ENCODE results near the gene CBX5. TPM values are rescaled to one million over a fixed set of nuclear protein-coding genes. Genes with fewer than 3 reads are reported as not detected.
A peak's percentile ranks its signal among the peaks of the same experiment; 100 is the strongest.
"Not testable (repeated sequence)": the region's sequence is repeated elsewhere in the genome, so short reads cannot be mapped to it uniquely, and the experiment has no call there.

Gene CBX5
- total RNA-seq (2022): 128 and 173 TPM in 2 replicates
- percentile 95 among the genes with signal in this experiment for Bru-seq, nascent RNA
- percentile 99 among the genes with signal in this experiment for BruChase-seq, experiment 1, labeled RNA remaining after a 6-hour chase
- BruChase-seq, experiment 2, labeled RNA remaining after a 2-hour chase: percentile 99 among the genes with signal in this experiment
- long read RNA-seq, full-length matches to known transcripts: 37 of 64 reads
- long read RNA-seq, partial matches to known transcripts: 1 of 64 reads
- long read RNA-seq, other reads (novel, unspliced or antisense): 26 of 64 reads

DNA sequence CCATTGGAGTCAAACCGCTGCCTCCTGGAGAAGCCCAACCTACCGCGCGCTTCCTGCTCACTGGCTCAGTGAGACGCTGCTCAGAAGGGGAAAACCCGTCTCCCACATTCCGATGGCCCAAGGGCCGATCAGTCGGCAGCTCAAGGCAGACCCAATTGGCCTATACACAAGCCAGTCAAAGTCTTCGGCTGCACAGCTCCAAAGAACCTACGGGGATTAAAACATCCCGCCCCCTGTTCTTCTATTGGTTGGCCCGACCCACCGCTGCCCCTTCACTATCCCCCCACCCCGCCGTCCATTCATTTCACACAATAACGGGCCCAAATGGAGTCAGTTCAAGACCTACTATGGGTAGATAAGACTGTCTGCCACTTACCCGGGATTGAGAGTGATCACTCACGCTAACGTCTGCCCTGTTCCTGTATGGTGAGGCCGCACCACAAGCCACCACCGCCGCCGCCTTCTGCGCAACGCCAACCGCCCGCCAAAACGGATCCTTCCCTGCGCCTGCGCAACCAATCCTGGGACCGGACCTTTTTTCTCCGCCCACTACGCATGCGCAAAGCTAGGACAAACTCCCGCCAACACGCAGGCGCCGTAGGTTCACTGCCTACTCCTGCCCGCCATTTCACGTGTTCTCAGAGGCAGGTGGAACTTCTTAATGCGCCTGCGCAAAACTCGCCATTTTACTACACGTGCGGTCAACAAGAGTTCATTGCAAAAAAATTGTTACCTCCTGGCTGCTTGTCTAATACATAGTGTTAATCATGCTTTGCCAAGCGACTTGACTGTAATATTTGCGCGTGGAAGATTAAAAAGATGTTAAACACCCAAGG is at the start of gene CBX5:
CBX5 (minus strand) TSS at position 491 of the 836 bp plus-strand sequence. CDS start 22,472 bp downstream, outside the sequence.
- peak; percentile 99 for DNase-seq
- no TSS peak for BruUV-seq (replicated peaks)
- intact Hi-C loops (cut with micrococcal nuclease; ENCODE audit: unreplicated experiment): loop anchor here (5.0 kb wide), 1 partner anchor 47 kb away; the partner anchor contains the start of gene COPZ1
- no peaks in the 10 kb centered on the region for H3K9me3 Mint-ChIP-seq (ENCODE audit: low read depth, unreplicated experiment)
- peaks cover 24% of the 10 kb centered on the region for H3K4me1 Mint-ChIP-seq (ENCODE audit: low read depth, unreplicated experiment)
- no peak within 1 kb of the TSS for H3K27ac Mint-ChIP-seq (ENCODE audit: unreplicated experiment)
- H3K27me3 Mint-ChIP-seq (ENCODE audit: unreplicated experiment): no peaks in the 10 kb centered on the region
- H3K36me3 Mint-ChIP-seq (ENCODE audit: insufficient read depth, unreplicated experiment): peaks cover 4% of the 10 kb centered on the region
- TF ChIP-seq, protein P1, sequence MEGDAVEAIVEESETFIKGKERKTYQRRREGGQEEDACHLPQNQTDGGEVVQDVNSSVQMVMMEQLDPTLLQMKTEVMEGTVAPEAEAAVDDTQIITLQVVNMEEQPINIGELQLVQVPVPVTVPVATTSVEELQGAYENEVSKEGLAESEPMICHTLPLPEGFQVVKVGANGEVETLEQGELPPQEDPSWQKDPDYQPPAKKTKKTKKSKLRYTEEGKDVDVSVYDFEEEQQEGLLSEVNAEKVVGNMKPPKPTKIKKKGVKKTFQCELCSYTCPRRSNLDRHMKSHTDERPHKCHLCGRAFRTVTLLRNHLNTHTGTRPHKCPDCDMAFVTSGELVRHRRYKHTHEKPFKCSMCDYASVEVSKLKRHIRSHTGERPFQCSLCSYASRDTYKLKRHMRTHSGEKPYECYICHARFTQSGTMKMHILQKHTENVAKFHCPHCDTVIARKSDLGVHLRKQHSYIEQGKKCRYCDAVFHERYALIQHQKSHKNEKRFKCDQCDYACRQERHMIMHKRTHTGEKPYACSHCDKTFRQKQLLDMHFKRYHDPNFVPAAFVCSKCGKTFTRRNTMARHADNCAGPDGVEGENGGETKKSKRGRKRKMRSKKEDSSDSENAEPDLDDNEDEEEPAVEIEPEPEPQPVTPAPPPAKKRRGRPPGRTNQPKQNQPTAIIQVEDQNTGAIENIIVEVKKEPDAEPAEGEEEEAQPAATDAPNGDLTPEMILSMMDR (IDR thresholded peaks at IDR 0.05; ENCODE audit: unreplicated experiment): no peak
- no peak within 1 kb of the TSS for H3K4me3 Mint-ChIP-seq (ENCODE audit: low read depth, unreplicated experiment)
- CTCF ChIA-PET: interaction anchor here (0.8 to 3.1 kb wide), 13 partner anchors 10 to 1450 kb away, joined by 3 to 21 read pairs (median 4); partner anchors contain the start of gene COPZ1

DNA sequence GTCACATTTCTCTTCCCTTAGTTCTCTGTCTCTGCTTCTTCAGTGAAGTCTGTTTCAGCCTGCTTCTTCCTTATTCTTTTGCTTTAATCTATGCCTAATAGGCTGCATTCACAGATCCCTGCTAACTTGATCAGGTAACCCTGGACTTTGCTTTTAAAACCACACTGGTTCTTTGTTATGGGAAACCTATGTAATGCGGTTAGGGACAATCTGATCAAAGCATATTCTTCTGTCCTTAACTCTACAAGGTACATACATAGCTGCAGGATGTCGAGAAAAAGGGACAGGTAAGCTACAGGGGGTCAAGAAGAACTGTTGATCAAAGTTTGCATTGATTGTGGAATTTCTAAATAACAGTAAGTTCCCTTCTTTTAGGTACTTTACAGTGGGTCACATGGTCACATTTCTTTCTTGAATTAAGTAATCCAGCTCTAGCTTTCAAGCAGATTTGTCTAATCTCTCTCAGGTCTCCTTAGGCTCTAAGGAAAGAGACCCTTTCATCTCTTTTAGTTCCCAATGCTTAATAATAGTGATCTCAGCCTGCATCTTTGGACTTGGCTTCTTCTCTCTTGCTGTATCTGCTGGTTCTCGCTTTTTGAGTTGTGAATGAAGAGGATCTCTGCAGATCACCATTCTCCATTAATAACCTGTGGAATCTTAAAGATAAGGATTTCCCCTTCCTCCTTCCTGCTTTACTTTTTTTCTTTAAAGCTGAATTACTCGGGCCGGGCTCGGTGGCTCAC is 48.8 kb upstream of the CBX5 start:
- H3K4me1 Mint-ChIP-seq (ENCODE audit: low read depth, unreplicated experiment): peaks cover 46% of the 10 kb centered on the region
- CTCF ChIA-PET: interaction anchor here (0.6 to 1.0 kb wide), 4 partner anchors 28 to 90 kb away, joined by 3 to 6 read pairs (median 4); partner anchors contain the start of gene NFE2

DNA sequence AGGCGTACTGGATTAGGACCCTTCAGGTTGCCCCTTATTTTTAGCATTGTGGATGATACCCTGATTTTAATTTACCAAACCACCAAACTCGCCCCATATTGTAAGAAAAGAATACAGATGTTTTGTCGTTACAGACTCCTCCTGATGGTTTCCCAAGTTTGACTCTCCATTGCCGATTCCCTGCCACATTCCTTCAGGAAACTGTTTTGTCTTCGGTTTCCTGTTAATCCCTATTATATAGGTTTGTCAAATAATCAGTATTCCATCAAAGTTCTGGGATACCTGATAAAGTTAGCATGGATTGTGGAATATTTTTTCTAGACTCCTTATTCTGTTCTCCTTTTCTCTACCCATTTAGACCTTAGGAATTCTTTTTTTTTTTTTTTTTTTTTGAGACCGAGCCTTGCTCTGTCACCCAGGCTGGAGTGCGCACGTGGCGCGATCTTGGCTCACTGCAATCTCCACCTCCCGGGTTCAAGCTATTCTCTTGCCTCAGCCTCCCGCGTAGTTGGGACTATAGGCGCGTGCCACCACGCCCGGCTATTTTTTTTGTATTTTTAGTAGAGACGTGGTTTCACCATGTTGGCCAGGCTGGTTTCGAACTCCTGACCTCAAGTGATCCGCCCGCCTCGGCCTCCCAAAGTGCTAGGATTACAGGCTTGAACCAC is 45.7 kb upstream of the CBX5 start:
- not testable (repeated sequence) for H3K9me3 Mint-ChIP-seq (ENCODE audit: low read depth, unreplicated experiment); H3K27me3 Mint-ChIP-seq (ENCODE audit: unreplicated experiment); DNase-seq
- peaks cover 42% of the 10 kb centered on the region for H3K4me1 Mint-ChIP-seq (ENCODE audit: low read depth, unreplicated experiment)
- H3K36me3 Mint-ChIP-seq (ENCODE audit: insufficient read depth, unreplicated experiment): peaks cover 31% of the 10 kb centered on the region
- TSS peak; percentile 77 for BruUV-seq (replicated peaks)
- peak overlapping the region; percentile 97 for H3K27ac Mint-ChIP-seq (ENCODE audit: unreplicated experiment)
- H3K4me3 Mint-ChIP-seq (ENCODE audit: low read depth, unreplicated experiment): peak overlapping the region; percentile 97
- CTCF ChIA-PET: interaction anchor here (0.6 to 2.1 kb wide), 31 partner anchors 8 to 1745 kb away, joined by 3 to 37 read pairs (median 5); partner anchors contain the start of genes CBX5, HNRNPA1 and NFE2
- intact Hi-C loops (cut with micrococcal nuclease; ENCODE audit: unreplicated experiment): loop anchor here (2.0 to 5.0 kb wide), 3 partner anchors 33 to 67 kb away; partner anchors contain the start of genes CBX5 and HNRNPA1

More for the DNA sequence above, 48.8 kb upstream of the CBX5 start:
- Mint-ChIP-seq H3K9me3 (ENCODE audit: low read depth, unreplicated experiment) (no peaks in the 10 kb centered on the region), H3K27me3 (ENCODE audit: unreplicated experiment) (no peaks in the 10 kb centered on the region), H3K27ac (ENCODE audit: unreplicated experiment) (peak overlapping the region; percentile 56), H3K36me3 (ENCODE audit: insufficient read depth, unreplicated experiment) (peaks cover 37% of the 10 kb centered on the region), H3K4me3 (ENCODE audit: low read depth, unreplicated experiment) (peak overlapping the region; percentile 13)
- TF ChIP-seq, protein P1 (IDR thresholded peaks at IDR 0.05; ENCODE audit: unreplicated experiment): no peak
- intact Hi-C loops (cut with micrococcal nuclease; ENCODE audit: unreplicated experiment): loop anchor here (5.0 kb wide), 1 partner anchor 46 kb away; the partner anchor contains the start of genes CBX5 and HNRNPA1
- no TSS peak for BruUV-seq (replicated peaks)
- DNase-seq: no peak

DNA sequence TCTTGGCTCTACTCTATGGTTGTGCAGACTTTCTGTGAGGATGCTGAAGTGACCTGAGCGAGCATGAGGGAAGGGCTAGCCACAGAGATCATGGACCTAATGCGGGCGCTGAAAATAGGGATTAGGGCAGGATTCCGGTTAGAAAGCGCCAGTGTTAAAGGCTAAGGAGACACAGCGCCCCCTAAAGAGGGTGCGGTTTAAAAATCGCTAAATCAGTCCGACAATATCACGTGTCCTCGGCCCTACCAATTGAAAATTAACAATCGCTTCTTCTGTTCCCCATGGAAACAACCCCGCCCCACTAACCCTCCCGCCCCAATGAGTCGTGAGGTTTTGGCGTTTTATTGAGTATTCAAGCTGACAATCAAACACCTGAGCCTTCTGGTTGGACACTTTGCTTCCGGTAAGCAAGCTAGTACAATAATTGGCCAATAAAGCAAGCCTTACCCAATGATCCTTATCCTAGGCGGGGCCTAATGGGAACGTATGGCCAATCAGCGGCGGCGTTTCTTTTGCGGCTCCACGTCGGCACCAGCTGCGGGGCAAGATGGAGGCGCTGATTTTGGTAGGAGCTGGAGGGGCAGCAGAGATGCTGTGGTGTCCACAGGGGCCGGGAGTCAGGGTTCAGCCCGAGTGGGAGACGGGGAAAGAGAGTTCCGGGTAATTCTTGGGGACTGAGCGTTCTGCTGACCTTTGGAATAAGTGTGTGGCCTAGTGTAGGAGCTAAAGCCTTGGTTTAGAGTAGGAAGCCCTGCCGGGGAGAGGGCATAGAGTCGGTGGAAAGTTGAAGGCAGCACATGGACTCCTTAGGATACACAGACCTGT is 44.9 kb upstream of the CBX5 start, which contains the start of gene COPZ1:
COPZ1 (plus strand) TSS at position 515 of the 825 bp plus-strand sequence; CDS start at position 548, 33 bp downstream.
- TF ChIP-seq, protein P1 (IDR thresholded peaks at IDR 0.05; ENCODE audit: unreplicated experiment): peak; percentile 53
- H3K27ac Mint-ChIP-seq (ENCODE audit: unreplicated experiment): peak within 1 kb of the TSS; percentile 97
- H3K9me3 Mint-ChIP-seq (ENCODE audit: low read depth, unreplicated experiment): no peaks in the 10 kb centered on the region
- no peaks in the 10 kb centered on the region for H3K27me3 Mint-ChIP-seq (ENCODE audit: unreplicated experiment)
- H3K4me1 Mint-ChIP-seq (ENCODE audit: low read depth, unreplicated experiment): peaks cover 34% of the 10 kb centered on the region
- no TSS peak for BruUV-seq (replicated peaks)
- peak within 1 kb of the TSS; percentile 97 for H3K4me3 Mint-ChIP-seq (ENCODE audit: low read depth, unreplicated experiment)
- DNase-seq: peak; percentile 95
- peaks cover 31% of the 10 kb centered on the region for H3K36me3 Mint-ChIP-seq (ENCODE audit: insufficient read depth, unreplicated experiment)
- CTCF ChIA-PET: interaction anchor here (0.6 to 2.1 kb wide), 34 partner anchors 8 to 1745 kb away, joined by 3 to 37 read pairs (median 5); partner anchors contain the start of genes CBX5, HNRNPA1 and NFE2
- intact Hi-C loops (cut with micrococcal nuclease; ENCODE audit: unreplicated experiment): loop anchor here (1.0 to 5.0 kb wide), 4 partner anchors 31 to 66 kb away; partner anchors contain the start of genes CBX5 and HNRNPA1
